HepG2 (cell line): ENCODE results near the gene NDOR1. TPM values are rescaled to one million over a fixed set of nuclear protein-coding genes. Genes with fewer than 3 reads are reported as not detected.

Source experiments
- CBFB ChIP-seq: sonication (generic); formaldehyde crosslinking; IDR thresholded peaks from 2 replicates; pipeline ENCODE4 v1.4.0; 2020; ENCODE audit warnings: missing genetic modification reagents
- CREM ChIP-seq, 2 experiments: sonication (generic) in 1 of 2; formaldehyde crosslinking in 1 of 2; IDR thresholded peaks; 2 replicates each; pipeline versions ENCODE4 v1.4.0 to v1.6.1; 2016 to 2020; ENCODE audit warnings: antibody characterized with exemption in 1 of 2, mild to moderate bottlenecking in 1 of 2, missing genetic modification reagents in 1 of 2
- HNF4A ChIP-seq: sonication (generic); formaldehyde crosslinking; IDR thresholded peaks from 2 replicates; pipeline ENCODE4 v1.4.0; 2020; ENCODE audit warnings: missing genetic modification reagents
- KLF16 ChIP-seq, 2 experiments: sonication (generic) in 1 of 2; formaldehyde crosslinking in 1 of 2; IDR thresholded peaks; 2 replicates each; pipeline versions ENCODE4 v1.6.1 to v1.8.0; 2016 to 2023; ENCODE audit warnings: missing genetic modification reagents in 2 of 2, missing compliant biosample characterization in 1 of 2
- MNT ChIP-seq: fragments of 450-650 bp; IDR thresholded peaks from 2 replicates; pipeline ENCODE4 v1.6.1; 2016
- NR0B2 ChIP-seq: sonication (generic); formaldehyde crosslinking; IDR thresholded peaks from 2 replicates; pipeline ENCODE4 v1.4.0; 2020; ENCODE audit warnings: mild to moderate bottlenecking, missing genetic modification reagents
- REXO4 ChIP-seq: sonication (generic); formaldehyde crosslinking; IDR thresholded peaks from 2 replicates; pipeline ENCODE4 v1.8.0; 2022; ENCODE audit warnings: missing genetic modification reagents, mild to moderate bottlenecking, borderline replicate concordance
- RXRA ChIP-seq: sonication (generic); formaldehyde crosslinking; IDR thresholded peaks from 2 replicates; pipeline ENCODE4 v1.5.1; 2020; ENCODE audit warnings: missing genetic modification reagents
- TAF1 ChIP-seq: sonication (generic); formaldehyde crosslinking; IDR thresholded peaks from 2 replicates; pipeline ENCODE4 v1.4.0; 2020; ENCODE audit warnings: missing genetic modification reagents
- TGIF2 ChIP-seq: IDR thresholded peaks from 2 replicates; pipeline ENCODE4 v1.6.1; 2016; ENCODE audit warnings: control low read depth, missing compliant biosample characterization
- TP53 ChIP-seq: sonication (generic); formaldehyde crosslinking; conservative IDR thresholded peaks from 2 replicates; pipeline ENCODE4 v1.4.0; 2020; ENCODE audit warnings: missing genetic modification reagents
- U2AF1 ChIP-seq: fragments of 200-400 bp; formaldehyde crosslinking; optimal IDR thresholded peaks from 2 replicates; pipeline ENCODE3; 2017; ENCODE audit warnings: mild to moderate bottlenecking, low read depth, low read length
- ZFY ChIP-seq: sonication (generic); formaldehyde crosslinking; IDR thresholded peaks from 2 replicates; pipeline ENCODE4 v1.4.0; 2020; ENCODE audit warnings: missing genetic modification reagents
- ZNF18 ChIP-seq: sonication (generic); formaldehyde crosslinking; IDR thresholded peaks from 2 replicates; pipeline ENCODE4 v1.8.0; 2022; ENCODE audit warnings: mild to moderate bottlenecking, missing genetic modification reagents; ENCODE audit not compliant: insufficient replicate concordance
- ZNF234 ChIP-seq: sonication (generic); formaldehyde crosslinking; conservative IDR thresholded peaks from 2 replicates; pipeline ENCODE4 v1.5.1; 2020; ENCODE audit warnings: mild to moderate bottlenecking, missing genetic modification reagents
- ZNF263 ChIP-seq: sonication (generic); formaldehyde crosslinking; IDR thresholded peaks from 2 replicates; pipeline ENCODE4 v1.4.0; 2020; ENCODE audit warnings: missing genetic modification reagents
- ZNF451 ChIP-seq: sonication (generic); formaldehyde crosslinking; IDR thresholded peaks from 2 replicates; pipeline ENCODE4 v1.5.0; 2020; ENCODE audit warnings: mild to moderate bottlenecking, missing genetic modification reagents
- ZNF776 ChIP-seq: sonication (generic); formaldehyde crosslinking; IDR thresholded peaks from 2 replicates; pipeline ENCODE4 v1.4.0; 2020; ENCODE audit warnings: mild to moderate bottlenecking, missing genetic modification reagents
- polyA plus RNA-seq, 8 experiments: library from polyadenylated mRNA; depleted of rRNA in 3 of 8; stranded (reverse) in 7 of 8; unstranded in 1 of 8; fragments of >200 nt; fragmentation: Illumina TruSeq in 4 of 8; extraction: Trizol in 4 of 8; gene quantifications; 2 replicates each; pipeline versions ENCODE4 v1.2.1 to v1.2.3, GENCODE V29; 2011 to 2016; ENCODE audit warnings: low read depth in 4 of 8, missing spikeins in 1 of 8, mixed read lengths in 1 of 8; ENCODE audit not compliant: insufficient read depth in 1 of 8
- total RNA-seq, 5 experiments: library from RNA; depleted of rRNA; stranded (reverse); fragments of >200 nt; fragmentation: Illumina TruSeq; extraction: Trizol; gene quantifications; 2 replicates each; pipeline ENCODE4 v1.2.3, GENCODE V29; 2016; ENCODE audit warnings: low read depth in 1 of 5
- TF ChIP-seq, protein P1 (sequence below): sonication (generic); formaldehyde crosslinking; IDR thresholded peaks from 2 replicates; pipeline ENCODE4 v1.4.0; 2020; ENCODE audit warnings: mild to moderate bottlenecking, missing genetic modification reagents
- TF ChIP-seq, protein P2 (sequence below): sonication (generic); formaldehyde crosslinking; IDR thresholded peaks from 2 replicates; pipeline ENCODE4 v1.5.1; 2020; ENCODE audit warnings: mild to moderate bottlenecking, missing genetic modification reagents, moderate library complexity

The NDOR1 gene
- total and polyA plus RNA-seq, 2 of the 13 experiments (the other 11 are each of a cell fraction or from before 2014, with no cell fraction given): 3.6 to 8.7 TPM

- TF ChIP-seq ZNF18 (CRISPR knock-in tag) (peak; percentile 89), REXO4 (no peak), CREM (IDR thresholded peaks at IDR 0.05) (peak; percentile 65; the same call in 1 of the 2 replicates), CREM (CRISPR knock-in tag; IDR thresholded peaks at IDR 0.05) (no peak), U2AF1 (peak; percentile 69), KLF16 (CRISPR knock-in tag; IDR thresholded peaks at IDR 0.05) (no peak; a peak in 1 of 4 replicates), RXRA (peak; percentile 83), TP53 (no peak), TAF1 (peak; percentile 46; the same call in 1 of the 2 replicates), ZNF263 (peak; percentile 43; the same call in 1 of the 2 replicates), CBFB (CRISPR knock-in tag) (no peak), HNF4A (CRISPR knock-in tag) (peak; percentile 30), ZNF776 (CRISPR knock-in tag) (0 out of 2 replicates have a peak, but pooled peaks have one; percentile 64), ZNF234 (CRISPR knock-in tag) (0 out of 2 replicates have a peak, but pooled peaks have one; percentile 53), ZFY (CRISPR knock-in tag) (peak; percentile 68), ZNF451 (peak; percentile 63; the same call in 1 of the 2 replicates), TGIF2 (CRISPR knock-in tag) (no peak), NR0B2 (no peak), MNT (no peak)
- TF ChIP-seq, protein P1, sequence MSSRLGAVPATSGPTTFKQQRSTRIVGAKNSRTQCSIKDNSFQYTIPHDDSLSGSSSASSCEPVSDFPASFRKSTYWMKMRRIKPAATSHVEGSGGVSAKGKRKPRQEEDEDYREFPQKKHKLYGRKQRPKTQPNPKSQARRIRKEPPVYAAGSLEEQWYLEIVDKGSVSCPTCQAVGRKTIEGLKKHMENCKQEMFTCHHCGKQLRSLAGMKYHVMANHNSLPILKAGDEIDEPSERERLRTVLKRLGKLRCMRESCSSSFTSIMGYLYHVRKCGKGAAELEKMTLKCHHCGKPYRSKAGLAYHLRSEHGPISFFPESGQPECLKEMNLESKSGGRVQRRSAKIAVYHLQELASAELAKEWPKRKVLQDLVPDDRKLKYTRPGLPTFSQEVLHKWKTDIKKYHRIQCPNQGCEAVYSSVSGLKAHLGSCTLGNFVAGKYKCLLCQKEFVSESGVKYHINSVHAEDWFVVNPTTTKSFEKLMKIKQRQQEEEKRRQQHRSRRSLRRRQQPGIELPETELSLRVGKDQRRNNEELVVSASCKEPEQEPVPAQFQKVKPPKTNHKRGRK (CRISPR knock-in tag): no peak
- TF ChIP-seq, protein P2, sequence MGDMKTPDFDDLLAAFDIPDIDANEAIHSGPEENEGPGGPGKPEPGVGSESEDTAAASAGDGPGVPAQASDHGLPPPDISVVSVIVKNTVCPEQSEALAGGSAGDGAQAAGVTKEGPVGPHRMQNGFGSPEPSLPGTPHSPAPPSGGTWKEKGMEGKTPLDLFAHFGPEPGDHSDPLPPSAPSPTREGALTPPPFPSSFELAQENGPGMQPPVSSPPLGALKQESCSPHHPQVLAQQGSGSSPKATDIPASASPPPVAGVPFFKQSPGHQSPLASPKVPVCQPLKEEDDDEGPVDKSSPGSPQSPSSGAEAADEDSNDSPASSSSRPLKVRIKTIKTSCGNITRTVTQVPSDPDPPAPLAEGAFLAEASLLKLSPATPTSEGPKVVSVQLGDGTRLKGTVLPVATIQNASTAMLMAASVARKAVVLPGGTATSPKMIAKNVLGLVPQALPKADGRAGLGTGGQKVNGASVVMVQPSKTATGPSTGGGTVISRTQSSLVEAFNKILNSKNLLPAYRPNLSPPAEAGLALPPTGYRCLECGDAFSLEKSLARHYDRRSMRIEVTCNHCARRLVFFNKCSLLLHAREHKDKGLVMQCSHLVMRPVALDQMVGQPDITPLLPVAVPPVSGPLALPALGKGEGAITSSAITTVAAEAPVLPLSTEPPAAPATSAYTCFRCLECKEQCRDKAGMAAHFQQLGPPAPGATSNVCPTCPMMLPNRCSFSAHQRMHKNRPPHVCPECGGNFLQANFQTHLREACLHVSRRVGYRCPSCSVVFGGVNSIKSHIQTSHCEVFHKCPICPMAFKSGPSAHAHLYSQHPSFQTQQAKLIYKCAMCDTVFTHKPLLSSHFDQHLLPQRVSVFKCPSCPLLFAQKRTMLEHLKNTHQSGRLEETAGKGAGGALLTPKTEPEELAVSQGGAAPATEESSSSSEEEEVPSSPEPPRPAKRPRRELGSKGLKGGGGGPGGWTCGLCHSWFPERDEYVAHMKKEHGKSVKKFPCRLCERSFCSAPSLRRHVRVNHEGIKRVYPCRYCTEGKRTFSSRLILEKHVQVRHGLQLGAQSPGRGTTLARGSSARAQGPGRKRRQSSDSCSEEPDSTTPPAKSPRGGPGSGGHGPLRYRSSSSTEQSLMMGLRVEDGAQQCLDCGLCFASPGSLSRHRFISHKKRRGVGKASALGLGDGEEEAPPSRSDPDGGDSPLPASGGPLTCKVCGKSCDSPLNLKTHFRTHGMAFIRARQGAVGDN (CRISPR knock-in tag): peak; percentile 92
Measured at GRCh38 chr9:137229903-137230704, 24.6 kb downstream of the NDOR1 start (continued).
